Measurements from ENCODE around the gene RIOK3. TPM values are rescaled to one million over a fixed set of nuclear protein-coding genes. Genes with fewer than 3 reads are reported as not detected.

The RIOK3 gene
- 56.3 TPM for total RNA-seq

DNA sequence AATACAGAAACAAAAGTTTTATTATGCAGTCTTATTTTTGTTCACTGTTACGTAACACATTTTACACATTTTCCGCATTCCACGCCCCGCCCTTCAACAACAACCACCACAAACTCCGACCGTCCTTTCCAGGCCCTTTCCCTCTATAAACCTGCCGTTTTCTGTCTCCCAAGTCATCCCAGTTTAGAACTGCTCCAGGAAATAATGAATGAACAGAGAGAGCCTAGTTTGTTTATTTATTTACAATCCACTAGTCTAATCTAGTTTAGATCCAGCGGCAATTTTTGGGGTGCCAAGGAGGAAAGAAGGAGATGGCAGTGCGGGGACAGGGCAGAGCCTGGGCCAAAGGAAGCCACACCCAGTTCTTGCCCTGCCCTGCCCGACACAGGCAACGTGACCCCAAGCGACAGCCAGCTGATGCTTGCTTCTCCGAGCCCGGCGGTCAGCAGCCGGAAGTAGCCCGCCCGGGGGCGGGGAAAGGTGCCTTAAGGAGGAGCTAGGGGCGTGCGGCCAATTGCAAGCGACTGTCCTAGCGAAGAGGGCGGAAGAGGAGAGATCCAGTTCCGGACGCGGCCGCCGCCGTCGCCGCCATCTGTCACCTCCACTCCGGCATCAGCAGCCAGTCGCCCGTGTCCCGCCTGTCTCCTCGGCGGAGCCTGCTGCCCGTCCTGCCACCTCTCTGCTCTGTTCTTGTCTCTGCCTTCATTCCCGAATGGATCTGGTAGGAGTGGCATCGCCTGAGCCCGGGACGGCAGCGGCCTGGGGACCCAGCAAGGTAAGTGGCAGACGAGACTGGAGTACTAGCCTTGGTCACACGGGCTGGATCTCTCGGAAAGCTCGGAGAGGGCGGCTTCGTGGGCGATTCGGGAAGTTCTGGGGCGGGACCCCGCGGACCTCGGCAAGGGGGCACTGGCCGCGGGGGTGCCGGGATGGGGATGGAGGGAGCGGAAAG is at the start of gene RIOK3:
Gene RIOK3, plus strand, starts transcription at position 560 of the 952 bp plus-strand sequence. Its CDS starts 153 bp downstream, at position 713.

GRCh38 chr18:23503038-23503962 is 50.2 kb downstream of the RIOK3 start, which contains the start of gene RMC1:
Gene RMC1, plus strand, starts transcription at chr18:23503511. Its CDS starts 108 bp downstream, at chr18:23503619.

Small RNA genes lying within 50 kb of the gene (small RNA-seq; reads per million reads assigned to genes)
- gene AC026634.1 (ENCODE audit: low replicate concordance) (not detected), gene RF00019 (ENCODE audit: low replicate concordance) (not detected)

Other genes with a start within 250 kb of the RIOK3 start
- 21.9 TPM for gene RMC1, start 50.2 kb downstream of the RIOK3 start, total RNA-seq
- 32.1 TPM for gene NPC1, start 133.2 kb downstream of the RIOK3 start, total RNA-seq
- gene ANKRD29, start 209.6 kb downstream of the RIOK3 start, total RNA-seq = 2.0 TPM
- 2.3 TPM for gene LAMA3, start 236.2 kb downstream of the RIOK3 start, total RNA-seq